Liver (tissue), 9 donors: ENCODE results near the gene MEGF6. TPM values are rescaled to one million over a fixed set of nuclear protein-coding genes. Genes with fewer than 3 reads are reported as not detected.

Experiments
- DNase-seq: peaks from one replicate; pipeline ENCODE4 v3.0.0-alpha.2; 2017; ENCODE audit warnings: low spot score
- H3K27ac ChIP-seq, 2 donors: one replicate each; pipeline ENCODE4 v1.7.0; 2013; ENCODE audit warnings: inconsistent platforms in 2 of 2, low read length in 2 of 2, control low read depth in 1 of 2, low read depth in 1 of 2, mild to moderate bottlenecking in 1 of 2
- H3K27me3 ChIP-seq, 4 donors: one replicate each; pipeline versions ENCODE4 v1.6.1 to v1.7.0; 2013; ENCODE audit warnings: low read length in 3 of 4, inconsistent platforms in 1 of 4, mild to moderate bottlenecking in 1 of 4, moderate library complexity in 1 of 4; ENCODE audit not compliant: control insufficient read depth in 4 of 4, insufficient read depth in 4 of 4
- H3K36me3 ChIP-seq, 4 donors: one replicate each; pipeline versions ENCODE4 v1.6.1 to v1.7.0; 2013; ENCODE audit warnings: low read length in 3 of 4, mild to moderate bottlenecking in 3 of 4, low read depth in 1 of 4, moderate library complexity in 1 of 4; ENCODE audit not compliant: control insufficient read depth in 4 of 4, insufficient read depth in 3 of 4
- H3K4me1 ChIP-seq, 4 donors: one replicate each; pipeline versions ENCODE4 v1.6.1 to v1.7.0; 2013; ENCODE audit warnings: low read length in 3 of 4, mild to moderate bottlenecking in 3 of 4, moderate library complexity in 1 of 4; ENCODE audit not compliant: control insufficient read depth in 4 of 4, insufficient read depth in 4 of 4
- H3K4me3 ChIP-seq, 3 donors: one replicate each; pipeline versions ENCODE4 v1.6.1 to v1.7.0; 2013; ENCODE audit warnings: low read length in 3 of 3, control low read depth in 1 of 3, low read depth in 1 of 3, mild to moderate bottlenecking in 1 of 3
- H3K9ac ChIP-seq, 2 donors: one replicate each; pipeline ENCODE4 v1.7.0; 2013; ENCODE audit warnings: low read length in 2 of 2, mild to moderate bottlenecking in 2 of 2, moderate library complexity in 2 of 2, control low read depth in 1 of 2, low read depth in 1 of 2
- H3K9me3 ChIP-seq, 4 donors: one replicate each; pipeline versions ENCODE4 v1.6.1 to v1.7.0; 2013; ENCODE audit warnings: low read length in 3 of 4; ENCODE audit not compliant: control insufficient read depth in 4 of 4
- CTCF ChIP-seq: fragments of 150-350 bp; IDR thresholded peaks from 2 replicates; pipeline ENCODE4 v1.5.1; 2017; ENCODE audit warnings: improper control_type of control experiment, low read depth, low read length; ENCODE audit not compliant: missing input control
- EGR1 ChIP-seq, 2 donors: IDR thresholded peaks; 2 replicates each; pipeline ENCODE4 v1.6.1; 2016 to 2018; ENCODE audit warnings: antibody characterized with exemption in 2 of 2, low read depth in 2 of 2
- FOXA1 ChIP-seq: IDR thresholded peaks from 2 replicates; pipeline ENCODE4 v1.6.1; 2016; ENCODE audit warnings: antibody characterized with exemption
- FOXA2 ChIP-seq: IDR thresholded peaks from 2 replicates; pipeline ENCODE4 v1.6.1; 2016; ENCODE audit warnings: antibody characterized with exemption
- GABPA ChIP-seq, 2 donors: IDR thresholded peaks in 1 of 2; conservative IDR thresholded peaks in 1 of 2; 2 replicates each; pipeline ENCODE4 v1.6.1; 2016; ENCODE audit warnings: antibody characterized with exemption in 2 of 2, mild to moderate bottlenecking in 1 of 2, moderate library complexity in 1 of 2
- HNF4A ChIP-seq, 2 donors: conservative IDR thresholded peaks; 2 replicates each; pipeline ENCODE4 v1.6.1; 2016; ENCODE audit warnings: antibody characterized with exemption in 2 of 2, mild to moderate bottlenecking in 2 of 2
- HNF4G ChIP-seq: IDR thresholded peaks from 2 replicates; pipeline ENCODE4 v1.6.1; 2016; ENCODE audit warnings: antibody characterized with exemption
- JUND ChIP-seq, 2 donors: IDR thresholded peaks; 2 replicates each; pipeline ENCODE4 v1.6.1; 2016; ENCODE audit warnings: antibody characterized with exemption in 2 of 2
- MAX ChIP-seq: IDR thresholded peaks from 2 replicates; pipeline ENCODE4 v1.6.1; 2016; ENCODE audit warnings: antibody characterized with exemption
- NR2F2 ChIP-seq: IDR thresholded peaks from 2 replicates; pipeline ENCODE4 v1.6.1; 2016; ENCODE audit warnings: antibody characterized with exemption
- RAD21 ChIP-seq, 2 donors: IDR thresholded peaks; 2 replicates each; pipeline ENCODE4 v1.6.1; 2016; ENCODE audit warnings: antibody characterized with exemption in 2 of 2, mild to moderate bottlenecking in 2 of 2
- RXRA ChIP-seq, 2 donors: IDR thresholded peaks; 2 replicates each; pipeline ENCODE4 v1.6.1; 2017 to 2018; ENCODE audit warnings: antibody characterized with exemption in 2 of 2, mild to moderate bottlenecking in 1 of 2
- SP1 ChIP-seq: IDR thresholded peaks from 2 replicates; pipeline ENCODE4 v1.6.1; 2018; ENCODE audit warnings: antibody characterized with exemption, mild to moderate bottlenecking
- TAF1 ChIP-seq: conservative IDR thresholded peaks from 2 replicates; pipeline ENCODE4 v1.6.1; 2016; ENCODE audit warnings: antibody characterized with exemption, mild to moderate bottlenecking
- YY1 ChIP-seq: IDR thresholded peaks from 2 replicates; pipeline ENCODE4 v1.6.1; 2016; ENCODE audit warnings: antibody characterized with exemption, mild to moderate bottlenecking
- WGBS: extraction: QIAGEN DNeasy Blood & Tissue Kit; methylation state at CpG from one replicate; pipeline ENCODE4 v1.1.7; 2013; 5-methylcytosine and 5-hydroxymethylcytosine counted together
- polyA plus RNA-seq, 2 donors: library from polyadenylated mRNA; stranded (reverse) in 1 of 2; unstranded in 1 of 2; fragments of 200-250 nt in 1 of 2; fragments of >200 nt in 1 of 2; fragmentation: Nextera tagmentation in 1 of 2; extraction: Ambion mirVana in 1 of 2; gene quantifications; one replicate each; pipeline versions ENCODE4 v1.2.1 to v1.2.3, GENCODE V29; 2013 to 2015
- total RNA-seq, 2 donors: library from RNA; depleted of rRNA; stranded (reverse); fragments of >200 nt; gene quantifications; one replicate each; pipeline ENCODE4 v1.2.3, GENCODE V29; 2014
- TF ChIP-seq, protein P1 (sequence below): IDR thresholded peaks from 2 replicates; pipeline ENCODE4 v1.6.1; 2016; ENCODE audit warnings: antibody characterized with exemption
- TF ChIP-seq, protein P2 (sequence below): IDR thresholded peaks from 2 replicates; pipeline ENCODE4 v1.6.1; 2016; ENCODE audit warnings: antibody characterized with exemption, mild to moderate bottlenecking
- TF ChIP-seq, protein P3 (sequence below): IDR thresholded peaks from 2 replicates; pipeline ENCODE4 v1.6.1; 2016; ENCODE audit warnings: antibody characterized with exemption
- donor health status: healthy.
- donor health status: healthy.
- donor health status: healthy.
- donor health status: healthy.
- donor health status: healthy.

The MEGF6 gene
- total and polyA plus RNA-seq, 4 donors: 1.3 to 11.0 (median 4.0) TPM

DNA sequence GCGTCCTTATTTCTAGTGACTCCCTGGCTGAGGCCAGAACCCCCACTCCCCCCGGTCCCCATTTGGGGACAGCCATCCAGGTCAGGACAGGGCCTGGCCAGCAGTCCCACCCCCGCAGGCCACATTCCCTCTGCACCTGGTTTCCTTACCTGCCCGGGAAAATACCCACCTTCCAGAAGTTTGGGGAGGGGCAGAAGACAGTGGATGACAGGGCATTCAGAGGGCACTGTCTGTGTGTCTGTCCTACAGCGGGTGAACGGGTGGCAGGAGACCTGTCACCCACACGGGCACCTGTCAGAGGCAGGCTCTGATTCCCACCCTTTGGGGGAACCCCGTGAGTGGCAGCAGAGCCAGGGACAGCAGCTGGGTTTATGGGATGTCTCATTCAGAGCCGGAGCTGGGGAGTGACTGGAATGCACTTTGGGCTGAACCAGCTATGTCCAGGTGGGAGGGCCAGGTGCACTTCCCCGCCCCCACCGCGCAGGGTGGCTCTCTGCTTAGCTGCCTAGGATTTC, 154.8 kb downstream of the MEGF6 start:
- TF ChIP-seq JUND (IDR thresholded peaks at IDR 0.05): no peak
- no peak for TF ChIP-seq CTCF
- TF ChIP-seq RAD21 (IDR thresholded peaks at IDR 0.05): no peak
- TF ChIP-seq, protein P1, sequence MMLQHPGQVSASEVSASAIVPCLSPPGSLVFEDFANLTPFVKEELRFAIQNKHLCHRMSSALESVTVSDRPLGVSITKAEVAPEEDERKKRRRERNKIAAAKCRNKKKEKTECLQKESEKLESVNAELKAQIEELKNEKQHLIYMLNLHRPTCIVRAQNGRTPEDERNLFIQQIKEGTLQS: no peak
- TF ChIP-seq EGR1 (IDR thresholded peaks at IDR 0.05; ENCODE audit: low read depth in 2 of 2): no peak
- TF ChIP-seq YY1: no peak
- TF ChIP-seq MAX: no peak
- no peak for TF ChIP-seq TAF1
- TF ChIP-seq HNF4G: no peak
- no peak for TF ChIP-seq HNF4A (conservative IDR thresholded peaks at IDR 0.05)
- TF ChIP-seq, protein P2, sequence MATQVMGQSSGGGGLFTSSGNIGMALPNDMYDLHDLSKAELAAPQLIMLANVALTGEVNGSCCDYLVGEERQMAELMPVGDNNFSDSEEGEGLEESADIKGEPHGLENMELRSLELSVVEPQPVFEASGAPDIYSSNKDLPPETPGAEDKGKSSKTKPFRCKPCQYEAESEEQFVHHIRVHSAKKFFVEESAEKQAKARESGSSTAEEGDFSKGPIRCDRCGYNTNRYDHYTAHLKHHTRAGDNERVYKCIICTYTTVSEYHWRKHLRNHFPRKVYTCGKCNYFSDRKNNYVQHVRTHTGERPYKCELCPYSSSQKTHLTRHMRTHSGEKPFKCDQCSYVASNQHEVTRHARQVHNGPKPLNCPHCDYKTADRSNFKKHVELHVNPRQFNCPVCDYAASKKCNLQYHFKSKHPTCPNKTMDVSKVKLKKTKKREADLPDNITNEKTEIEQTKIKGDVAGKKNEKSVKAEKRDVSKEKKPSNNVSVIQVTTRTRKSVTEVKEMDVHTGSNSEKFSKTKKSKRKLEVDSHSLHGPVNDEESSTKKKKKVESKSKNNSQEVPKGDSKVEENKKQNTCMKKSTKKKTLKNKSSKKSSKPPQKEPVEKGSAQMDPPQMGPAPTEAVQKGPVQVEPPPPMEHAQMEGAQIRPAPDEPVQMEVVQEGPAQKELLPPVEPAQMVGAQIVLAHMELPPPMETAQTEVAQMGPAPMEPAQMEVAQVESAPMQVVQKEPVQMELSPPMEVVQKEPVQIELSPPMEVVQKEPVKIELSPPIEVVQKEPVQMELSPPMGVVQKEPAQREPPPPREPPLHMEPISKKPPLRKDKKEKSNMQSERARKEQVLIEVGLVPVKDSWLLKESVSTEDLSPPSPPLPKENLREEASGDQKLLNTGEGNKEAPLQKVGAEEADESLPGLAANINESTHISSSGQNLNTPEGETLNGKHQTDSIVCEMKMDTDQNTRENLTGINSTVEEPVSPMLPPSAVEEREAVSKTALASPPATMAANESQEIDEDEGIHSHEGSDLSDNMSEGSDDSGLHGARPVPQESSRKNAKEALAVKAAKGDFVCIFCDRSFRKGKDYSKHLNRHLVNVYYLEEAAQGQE: no peak
- no peak for TF ChIP-seq NR2F2
- TF ChIP-seq, protein P3, sequence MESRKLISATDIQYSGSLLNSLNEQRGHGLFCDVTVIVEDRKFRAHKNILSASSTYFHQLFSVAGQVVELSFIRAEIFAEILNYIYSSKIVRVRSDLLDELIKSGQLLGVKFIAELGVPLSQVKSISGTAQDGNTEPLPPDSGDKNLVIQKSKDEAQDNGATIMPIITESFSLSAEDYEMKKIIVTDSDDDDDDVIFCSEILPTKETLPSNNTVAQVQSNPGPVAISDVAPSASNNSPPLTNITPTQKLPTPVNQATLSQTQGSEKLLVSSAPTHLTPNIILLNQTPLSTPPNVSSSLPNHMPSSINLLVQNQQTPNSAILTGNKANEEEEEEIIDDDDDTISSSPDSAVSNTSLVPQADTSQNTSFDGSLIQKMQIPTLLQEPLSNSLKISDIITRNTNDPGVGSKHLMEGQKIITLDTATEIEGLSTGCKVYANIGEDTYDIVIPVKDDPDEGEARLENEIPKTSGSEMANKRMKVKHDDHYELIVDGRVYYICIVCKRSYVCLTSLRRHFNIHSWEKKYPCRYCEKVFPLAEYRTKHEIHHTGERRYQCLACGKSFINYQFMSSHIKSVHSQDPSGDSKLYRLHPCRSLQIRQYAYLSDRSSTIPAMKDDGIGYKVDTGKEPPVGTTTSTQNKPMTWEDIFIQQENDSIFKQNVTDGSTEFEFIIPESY: no peak
- no peak for TF ChIP-seq FOXA1
- TF ChIP-seq SP1: no peak
- no peak for TF ChIP-seq GABPA (IDR thresholded peaks at IDR 0.05 in 1 of 2, conservative IDR thresholded peaks at IDR 0.05 in 1 of 2)
- TF ChIP-seq FOXA2: no peak
- TF ChIP-seq RXRA (IDR thresholded peaks at IDR 0.05): no peak
- Histone ChIP-seq H3K27me3 (peaks cover 0 to 4% (median 1%) of the 10 kb centered on the region in 4 donors), H3K4me1 (peaks cover 6 to 27% (median 11%) of the 10 kb centered on the region in 4 donors), H3K4me3 (no peak overlapping the region), H3K36me3 (no peaks in the 10 kb centered on the region), H3K9ac (no peak overlapping the region), H3K9me3 (no peaks in the 10 kb centered on the region), H3K27ac (no peak overlapping the region)
- 85% methylated on average over 12 of the region's 12 CpGs for WGBS
- no peak for DNase-seq
